Neural crest cell (in vitro differentiated cells): ENCODE measurements around the gene SYT8. TPM values are rescaled to one million over a fixed set of nuclear protein-coding genes. Genes with fewer than 3 reads are reported as not detected.
A peak's percentile ranks its signal among the peaks of the same experiment; 100 is the strongest.

Source experiments
- DNase-seq: peaks from one replicate; pipeline ENCODE4 v3.0.0; 2021; ENCODE audit warnings: low read depth, mixed read lengths, low spot score
- H3K27ac Mint-ChIP-seq: one replicate; pipeline ENCODE4 v1.8.0; 2021; ENCODE audit warnings: mild to moderate bottlenecking, mixed read lengths; ENCODE audit not compliant: unreplicated experiment
- H3K27me3 Mint-ChIP-seq: 2 replicates; pipeline ENCODE4 v1.8.0; 2021; ENCODE audit warnings: low read depth, mild to moderate bottlenecking, mixed read lengths
- H3K36me3 Mint-ChIP-seq: 2 replicates; pipeline ENCODE4 v1.8.0; 2021; ENCODE audit warnings: low read depth, mild to moderate bottlenecking, mixed read lengths
- H3K4me1 Mint-ChIP-seq: 2 replicates; pipeline ENCODE4 v1.8.0; 2021; ENCODE audit warnings: mixed read lengths
- H3K4me3 Mint-ChIP-seq: one replicate; pipeline ENCODE4 v1.8.0; 2021; ENCODE audit warnings: mild to moderate bottlenecking, mixed read lengths
- H3K9me3 Mint-ChIP-seq: 2 replicates; pipeline ENCODE4 v1.8.0; 2021; ENCODE audit warnings: mixed read lengths
- CTCF ChIP-seq: fragments of 200-600 bp; sonication (generic); conservative IDR thresholded peaks from 2 replicates; pipeline ENCODE4 v1.5.0; 2021; ENCODE audit warnings: antibody characterized with exemption, mild to moderate bottlenecking
- total RNA-seq: library from RNA; stranded (reverse); gene quantifications from 2 replicates; pipeline ENCODE4 v1.2.1, GENCODE V29; 2021

The SYT8 gene
- total RNA-seq, 1 donor from 2014 or later, result not detected

- Mint-ChIP-seq H3K9me3 (no peaks in the 10 kb centered on the region), H3K36me3 (no peaks in the 10 kb centered on the region), H3K27ac (no peak overlapping the region), H3K4me3 (no peak overlapping the region), H3K27me3 (peaks cover 2% of the 10 kb centered on the region), H3K4me1 (peaks cover 7% of the 10 kb centered on the region)
- no peak for DNase-seq
- TF ChIP-seq CTCF, result no peak
Observed at GRCh38 chr11:1860108-1860507, 25.3 kb downstream of the SYT8 start.

GRCh38 chr11:1861435-1862411 is 26.9 kb downstream of the SYT8 start:
- Mint-ChIP-seq H3K27ac (no peak overlapping the region), H3K9me3 (no peaks in the 10 kb centered on the region), H3K27me3 (peaks cover 2% of the 10 kb centered on the region), H3K4me1 (peaks cover 7% of the 10 kb centered on the region), H3K4me3 (no peak overlapping the region), H3K36me3 (no peaks in the 10 kb centered on the region)
- no peak for TF ChIP-seq CTCF
- DNase-seq, result no peak

- Mint-ChIP-seq H3K27me3 (peaks cover 2% of the 10 kb centered on the region), H3K4me3 (no peak overlapping the region), H3K27ac (peak overlapping the region; percentile 6), H3K9me3 (no peaks in the 10 kb centered on the region), H3K4me1 (peaks cover 7% of the 10 kb centered on the region), H3K36me3 (no peaks in the 10 kb centered on the region)
- TF ChIP-seq CTCF, result no peak
- DNase-seq, result no peak
Observed at GRCh38 chr11:1862588-1863351, 28.0 kb downstream of the SYT8 start.

- Mint-ChIP-seq H3K4me3 (no peak overlapping the region), H3K9me3 (no peaks in the 10 kb centered on the region), H3K27me3 (peaks cover 2% of the 10 kb centered on the region), H3K36me3 (no peaks in the 10 kb centered on the region), H3K27ac (peak overlapping the region; percentile 62), H3K4me1 (peaks cover 7% of the 10 kb centered on the region)
- no peak for TF ChIP-seq CTCF
- DNase-seq, result peak; percentile 48
Observed at GRCh38 chr11:1863352-1864216, 28.8 kb downstream of the SYT8 start.

GRCh38 chr11:1864231-1864630 is 29.4 kb downstream of the SYT8 start:
- TF ChIP-seq CTCF, result no peak
- H3K27me3 Mint-ChIP-seq, result peaks cover 2% of the 10 kb centered on the region
- no peaks in the 10 kb centered on the region for H3K9me3 Mint-ChIP-seq
- peak overlapping the region; percentile 62 for H3K27ac Mint-ChIP-seq
- no peak overlapping the region for H3K4me3 Mint-ChIP-seq
- DNase-seq, result no peak
- H3K4me1 Mint-ChIP-seq, result peaks cover 7% of the 10 kb centered on the region
- H3K36me3 Mint-ChIP-seq, result no peaks in the 10 kb centered on the region
